OCI-LY7 (cell line): ENCODE data around the gene SLC2A6.

Experiments used
- EZH2phosphoT487 ChIP-seq: fragments of 200-600 bp; sonication (generic); IDR thresholded peaks from 2 replicates; pipeline ENCODE4 v1.6.1; 2018; ENCODE audit warnings: low read depth, borderline replicate concordance, mild to moderate bottlenecking, mixed run types, antibody characterized with exemption, low read length, moderate library complexity, mixed read lengths
- TF ChIP-seq, protein P1 (sequence below): fragments of 200-600 bp; sonication (generic); conservative IDR thresholded peaks from 2 replicates; pipeline ENCODE4 v1.5.1; 2014; ENCODE audit warnings: mild to moderate bottlenecking, antibody characterized with exemption, low read length, moderate library complexity, mixed read lengths

DNA sequence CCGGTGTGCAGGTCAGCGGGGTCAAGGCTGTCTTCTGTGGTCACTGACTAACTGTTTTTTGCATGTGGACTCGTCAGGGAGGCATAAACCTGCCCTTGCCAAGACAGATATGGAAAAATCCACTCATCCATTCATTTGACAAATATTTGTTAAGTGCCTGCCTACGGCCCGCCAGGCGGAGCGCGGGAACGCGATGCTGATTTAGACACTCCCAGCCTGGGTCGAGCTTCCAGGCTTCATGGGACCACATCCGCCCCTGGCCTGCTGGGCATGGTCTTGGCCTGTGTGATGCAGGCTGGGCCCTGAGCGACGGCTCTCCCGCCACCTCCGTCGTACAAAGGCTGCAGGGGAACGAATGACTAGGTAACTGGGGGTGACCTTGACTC, 27.7 kb upstream of the SLC2A6 start:
- TF ChIP-seq, protein P1, sequence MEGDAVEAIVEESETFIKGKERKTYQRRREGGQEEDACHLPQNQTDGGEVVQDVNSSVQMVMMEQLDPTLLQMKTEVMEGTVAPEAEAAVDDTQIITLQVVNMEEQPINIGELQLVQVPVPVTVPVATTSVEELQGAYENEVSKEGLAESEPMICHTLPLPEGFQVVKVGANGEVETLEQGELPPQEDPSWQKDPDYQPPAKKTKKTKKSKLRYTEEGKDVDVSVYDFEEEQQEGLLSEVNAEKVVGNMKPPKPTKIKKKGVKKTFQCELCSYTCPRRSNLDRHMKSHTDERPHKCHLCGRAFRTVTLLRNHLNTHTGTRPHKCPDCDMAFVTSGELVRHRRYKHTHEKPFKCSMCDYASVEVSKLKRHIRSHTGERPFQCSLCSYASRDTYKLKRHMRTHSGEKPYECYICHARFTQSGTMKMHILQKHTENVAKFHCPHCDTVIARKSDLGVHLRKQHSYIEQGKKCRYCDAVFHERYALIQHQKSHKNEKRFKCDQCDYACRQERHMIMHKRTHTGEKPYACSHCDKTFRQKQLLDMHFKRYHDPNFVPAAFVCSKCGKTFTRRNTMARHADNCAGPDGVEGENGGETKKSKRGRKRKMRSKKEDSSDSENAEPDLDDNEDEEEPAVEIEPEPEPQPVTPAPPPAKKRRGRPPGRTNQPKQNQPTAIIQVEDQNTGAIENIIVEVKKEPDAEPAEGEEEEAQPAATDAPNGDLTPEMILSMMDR = no peak
- TF ChIP-seq EZH2phosphoT487 = no peak
